Neuronal stem cell (in vitro differentiated cells): Measurements from ENCODE around the gene HNF1B.

Source experiments
- DNase-seq: peaks from one replicate; pipeline ENCODE4 v3.0.0-alpha.2; 2013; ENCODE audit warnings: low spot score
- H2AFZ ChIP-seq: one replicate; pipeline ENCODE4 v1.6.1; 2013; ENCODE audit warnings: mild to moderate bottlenecking, low read length, inconsistent platforms
- H2AK5ac ChIP-seq: 2 replicates; pipeline ENCODE4 v1.6.1; 2013; ENCODE audit warnings: low read depth, mild to moderate bottlenecking, inconsistent platforms, low read length, moderate library complexity, mixed read lengths
- H2BK120ac ChIP-seq: 2 replicates; pipeline ENCODE4 v1.6.1; 2013; ENCODE audit warnings: low read depth, mild to moderate bottlenecking, inconsistent platforms, low read length, moderate library complexity, mixed read lengths
- H2BK12ac ChIP-seq: one replicate; pipeline ENCODE4 v1.6.1; 2013; ENCODE audit warnings: low read length, inconsistent platforms
- H2BK15ac ChIP-seq: 2 replicates; pipeline ENCODE4 v1.6.1; 2013; ENCODE audit warnings: mild to moderate bottlenecking, low read length, inconsistent platforms, mixed read lengths
- H2BK5ac ChIP-seq: one replicate; pipeline ENCODE4 v1.6.1; 2013; ENCODE audit warnings: inconsistent platforms, mild to moderate bottlenecking, low read length, moderate library complexity
- H3K14ac ChIP-seq: one replicate; pipeline ENCODE4 v1.6.1; 2013; ENCODE audit warnings: low read length, inconsistent platforms
- H3K18ac ChIP-seq: 2 replicates; pipeline ENCODE4 v1.6.1; 2013; ENCODE audit warnings: low read length, inconsistent platforms
- H3K23ac ChIP-seq: 2 replicates; pipeline ENCODE4 v1.6.1; 2013; ENCODE audit warnings: low read depth, mild to moderate bottlenecking, mixed read lengths, low read length, inconsistent platforms; ENCODE audit not compliant: poor library complexity
- H3K27ac ChIP-seq: replicated peaks from 3 replicates; pipeline ENCODE4 v1.5.1; 2013; ENCODE audit warnings: low read length, inconsistent platforms
- H3K27me3 ChIP-seq, 3 experiments: 2 replicates each; pipeline ENCODE4 v1.6.1; 2013; ENCODE audit warnings: low read length in 3 of 3, mild to moderate bottlenecking in 2 of 3, inconsistent platforms in 1 of 3, low read depth in 1 of 3, mixed read lengths in 1 of 3, moderate library complexity in 1 of 3; ENCODE audit not compliant: control insufficient read depth in 3 of 3, insufficient read depth in 3 of 3
- H3K36me3 ChIP-seq, 2 donors: replicated peaks in 1 of 2; 2 replicates each; pipeline ENCODE4 v1.6.1; 2013; ENCODE audit warnings: low read length in 2 of 2; ENCODE audit not compliant: control insufficient read depth in 2 of 2, insufficient read depth in 2 of 2
- H3K4ac ChIP-seq: 2 replicates; pipeline ENCODE4 v1.6.1; 2013; ENCODE audit warnings: inconsistent platforms, mild to moderate bottlenecking, low read length, moderate library complexity
- H3K4me1 ChIP-seq, 2 donors: 1 replicate in 1 of 2; 2 replicates in 1 of 2; pipeline ENCODE4 v1.6.1; 2013; ENCODE audit warnings: low read length in 2 of 2, low read depth in 1 of 2; ENCODE audit not compliant: control insufficient read depth in 2 of 2, insufficient read depth in 1 of 2
- H3K4me2 ChIP-seq: one replicate; pipeline ENCODE4 v1.6.1; 2013; ENCODE audit warnings: mild to moderate bottlenecking, low read length, inconsistent platforms; ENCODE audit not compliant: insufficient read depth, poor library complexity, severe bottlenecking
- H3K4me3 ChIP-seq, 2 donors: 2 replicates each; pipeline ENCODE4 v1.5.1; 2013; ENCODE audit warnings: low read length in 2 of 2, mild to moderate bottlenecking in 2 of 2, inconsistent platforms in 1 of 2, moderate library complexity in 1 of 2
- H3K79me1 ChIP-seq: one replicate; pipeline ENCODE4 v1.6.1; 2013; ENCODE audit warnings: low read depth, mild to moderate bottlenecking, inconsistent platforms, low read length, moderate library complexity
- H3K9ac ChIP-seq: one replicate; pipeline ENCODE4 v1.6.1; 2013; ENCODE audit warnings: mild to moderate bottlenecking, low read depth, low read length, inconsistent platforms; ENCODE audit not compliant: poor library complexity
- H3K9me3 ChIP-seq, 2 donors: replicated peaks in 1 of 2; 2 replicates each; pipeline versions ENCODE3 to v1.6.1; 2013; ENCODE audit warnings: low read length in 2 of 2, mild to moderate bottlenecking in 2 of 2, inconsistent platforms in 1 of 2, low read depth in 1 of 2, mixed read lengths in 1 of 2, moderate library complexity in 1 of 2; ENCODE audit not compliant: control insufficient read depth in 2 of 2, insufficient read depth in 1 of 2
- H4K8ac ChIP-seq: one replicate; pipeline ENCODE4 v1.6.1; 2013; ENCODE audit warnings: low read depth, mild to moderate bottlenecking, inconsistent platforms, low read length, moderate library complexity
- H4K91ac ChIP-seq: one replicate; pipeline ENCODE4 v1.6.1; 2013; ENCODE audit warnings: low read length, low read depth, mild to moderate bottlenecking, inconsistent platforms; ENCODE audit not compliant: poor library complexity
- WGBS, 2 donors: extraction: QIAGEN DNeasy Blood & Tissue Kit; methylation state at CpG; one replicate each; pipeline ENCODE4 v1.1.7; 2013; ENCODE audit warnings: missing lambda C conversion rate in 2 of 2, mixed read lengths in 1 of 2; ENCODE audit not compliant: insufficient read length in 2 of 2, insufficient replicate concordance in 1 of 2; ENCODE audit errors: extremely low coverage in 2 of 2; 5-methylcytosine and 5-hydroxymethylcytosine counted together

HNF1B gene

DNA sequence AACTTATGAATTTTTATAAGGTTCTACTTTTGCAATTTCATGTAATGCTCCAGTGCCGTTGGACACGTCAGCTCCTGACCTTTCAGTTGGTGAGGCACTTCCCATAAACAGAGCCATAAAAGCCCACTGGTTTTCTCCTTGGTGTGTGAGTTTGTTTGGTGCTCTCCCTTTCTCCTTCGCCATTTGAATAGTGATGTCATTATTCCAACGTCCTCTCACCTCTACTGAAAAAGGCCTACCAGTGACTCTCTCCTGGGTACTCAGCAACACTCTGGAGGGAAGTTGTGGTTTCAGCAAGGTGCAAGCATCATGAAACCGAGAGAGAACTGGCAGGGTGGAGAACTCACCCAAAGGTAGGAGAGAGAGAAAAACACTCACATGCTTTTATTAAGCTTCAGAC is 29.6 kb upstream of the HNF1B start:
- no peak overlapping the region for H3K18ac ChIP-seq
- H3K4ac ChIP-seq: no peak overlapping the region
- H3K36me3 ChIP-seq: no peaks in the 10 kb centered on the region
- no peak overlapping the region for H2BK12ac ChIP-seq
- H2BK15ac ChIP-seq: no peak overlapping the region
- no peak overlapping the region for H4K8ac ChIP-seq
- H2AFZ ChIP-seq: no peak overlapping the region
- no peaks in the 10 kb centered on the region for H3K79me1 ChIP-seq
- H3K4me3 ChIP-seq: no peak overlapping the region
- no peak overlapping the region for H2AK5ac ChIP-seq
- H3K27me3 ChIP-seq: no peaks in the 10 kb centered on the region
- H2BK5ac ChIP-seq: no peak overlapping the region
- no peak overlapping the region for H3K23ac ChIP-seq
- H3K9ac ChIP-seq: no peak overlapping the region
- H3K27ac ChIP-seq: no peak overlapping the region
- no CpG with 5 or more reads among the region's 5 CpGs for WGBS, 2 donors
- H2BK120ac ChIP-seq: no peak overlapping the region
- H3K4me2 ChIP-seq: no peak overlapping the region
- no peaks in the 10 kb centered on the region for H3K9me3 ChIP-seq
- DNase-seq: no peak
- H3K4me1 ChIP-seq: no peaks in the 10 kb centered on the region
- no peak overlapping the region for H3K14ac ChIP-seq
- H4K91ac ChIP-seq: no peak overlapping the region

DNA sequence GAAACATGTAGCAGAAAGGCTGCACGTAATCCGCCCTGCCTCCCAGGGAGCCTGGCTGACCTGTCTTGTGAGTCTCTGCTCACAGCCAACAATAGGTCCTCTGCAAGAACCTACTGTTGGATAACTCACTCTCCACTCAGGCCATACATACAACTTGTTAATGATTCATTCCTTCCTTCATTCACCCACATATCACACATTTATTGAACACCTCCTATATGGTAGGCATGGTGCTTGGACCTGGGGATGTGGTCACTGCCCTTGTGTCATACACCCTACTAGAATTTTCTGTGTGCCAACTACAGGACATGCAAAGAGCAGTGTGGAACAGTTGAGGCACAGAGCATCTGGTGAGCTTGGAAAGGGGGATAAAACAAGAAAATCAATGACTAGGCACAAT is 28.1 kb upstream of the HNF1B start:
- WGBS, 2 donors: no CpG with 5 or more reads among the region's 2 CpGs
- H3K27ac ChIP-seq: no peak overlapping the region

DNA sequence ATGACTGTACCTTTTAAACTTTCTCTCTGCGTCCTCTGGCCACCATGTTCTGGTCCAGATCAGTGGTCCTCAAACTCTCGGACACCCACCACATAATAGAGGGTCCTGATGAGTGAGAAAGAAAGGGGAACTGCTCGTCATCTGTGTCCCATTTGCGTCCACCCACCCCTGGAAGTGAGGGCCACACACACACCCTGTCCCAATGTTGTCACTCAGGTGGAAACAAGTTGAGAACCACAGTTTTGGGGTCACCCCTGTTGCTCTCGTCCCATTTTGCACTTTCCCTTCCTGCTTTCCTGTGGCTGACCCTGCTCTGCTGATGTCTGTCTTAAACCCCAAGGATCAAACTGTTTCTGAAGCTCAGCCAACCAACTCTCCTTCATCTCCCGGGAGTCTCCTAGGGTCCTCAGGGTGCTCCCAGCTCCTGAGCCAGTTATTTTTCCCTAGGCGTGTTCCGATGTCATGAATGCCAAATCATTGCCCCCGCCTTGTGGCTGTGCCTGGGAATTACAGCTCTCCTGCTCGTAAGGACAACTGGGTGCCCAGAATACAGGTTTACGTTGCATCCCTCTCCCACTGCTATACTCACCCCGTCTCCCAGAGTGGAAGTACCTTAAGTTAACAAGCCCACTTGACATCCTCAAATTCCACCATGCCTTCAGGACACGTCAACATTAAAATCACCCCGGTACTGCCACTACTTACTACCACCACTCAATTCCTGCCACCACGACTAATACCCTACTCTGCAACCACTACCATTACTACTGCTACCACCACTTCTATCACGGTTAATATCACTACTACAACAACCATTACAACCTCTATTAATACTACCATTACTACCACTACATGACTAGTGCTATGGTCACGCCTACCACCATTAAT is 26.0 kb upstream of the HNF1B start:
- DNase-seq: peak; percentile 29
- H3K79me1 ChIP-seq: no peaks in the 10 kb centered on the region
- no peak overlapping the region for H3K23ac ChIP-seq
- H3K4me3 ChIP-seq: no peak overlapping the region
- no peaks in the 10 kb centered on the region for H3K4me1 ChIP-seq
- H2AFZ ChIP-seq: no peak overlapping the region
- H2BK15ac ChIP-seq: no peak overlapping the region
- no peak overlapping the region for H2AK5ac ChIP-seq
- H3K36me3 ChIP-seq: no peaks in the 10 kb centered on the region
- H3K18ac ChIP-seq: no peak overlapping the region
- WGBS, 2 donors: 100% methylated on average over 1 of the region's 17 CpGs; no CpG with 5 or more reads in 1 of the 2 donors
- no peak overlapping the region for H2BK5ac ChIP-seq
- no peak overlapping the region for H3K14ac ChIP-seq
- no peak overlapping the region for H4K91ac ChIP-seq
- no peak overlapping the region for H3K27ac ChIP-seq
- no peak overlapping the region for H4K8ac ChIP-seq
- peaks cover 6 to 7% of the 10 kb centered on the region in 2 donors for H3K9me3 ChIP-seq
- H2BK12ac ChIP-seq: no peak overlapping the region
- H3K27me3 ChIP-seq: peaks cover 0 to 2% (median 0%) of the 10 kb centered on the region in 3 experiments
- no peak overlapping the region for H3K9ac ChIP-seq
- no peak overlapping the region for H3K4me2 ChIP-seq
- no peak overlapping the region for H3K4ac ChIP-seq
- H2BK120ac ChIP-seq: no peak overlapping the region

More for the DNA sequence above, 28.1 kb upstream of the HNF1B start:
- Histone ChIP-seq H3K4me2 (no peak overlapping the region), H2BK5ac (no peak overlapping the region), H3K36me3 (no peaks in the 10 kb centered on the region), H4K8ac (no peak overlapping the region), H3K79me1 (no peaks in the 10 kb centered on the region), H3K18ac (no peak overlapping the region), H3K9ac (no peak overlapping the region), H2BK15ac (no peak overlapping the region), H2BK12ac (no peak overlapping the region), H3K4me1 (no peaks in the 10 kb centered on the region), H2AFZ (no peak overlapping the region), H3K4me3 (no peak overlapping the region), H2BK120ac (no peak overlapping the region), H3K23ac (no peak overlapping the region), H4K91ac (no peak overlapping the region), H3K14ac (no peak overlapping the region), H3K9me3 (peaks cover 2 to 6% of the 10 kb centered on the region in 2 donors), H3K27me3 (no peaks in the 10 kb centered on the region), H3K4ac (no peak overlapping the region), H2AK5ac (no peak overlapping the region)
- DNase-seq: no peak

DNA sequence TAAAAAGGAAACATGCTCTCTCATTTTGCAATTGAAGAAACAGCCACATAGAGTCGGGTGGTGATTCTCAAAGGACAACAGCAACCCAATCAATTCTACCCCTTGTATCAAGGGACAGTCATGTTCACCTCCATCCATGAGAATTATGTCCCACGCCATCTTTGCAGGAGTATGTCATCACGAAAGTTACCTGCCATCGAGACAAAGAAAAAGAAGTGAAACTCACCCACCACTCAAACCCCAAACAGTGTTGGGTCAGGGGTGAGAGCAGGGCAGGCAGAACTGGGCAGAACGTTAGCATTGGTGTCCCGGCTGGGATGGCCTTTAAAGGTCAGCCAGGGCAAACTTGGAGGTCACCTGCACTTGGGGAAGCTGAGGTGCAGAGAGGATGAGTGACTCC is 24.2 kb upstream of the HNF1B start:
- DNase-seq: no peak
- no peak overlapping the region for H2BK12ac ChIP-seq
- peaks cover 0 to 19% (median 0%) of the 10 kb centered on the region in 3 experiments for H3K27me3 ChIP-seq
- no peaks in the 10 kb centered on the region for H3K79me1 ChIP-seq
- H3K4me3 ChIP-seq: no peak overlapping the region
- no peak overlapping the region for H3K4ac ChIP-seq
- no peak overlapping the region for H2BK120ac ChIP-seq
- no peak overlapping the region for H3K9ac ChIP-seq
- no peak overlapping the region for H3K27ac ChIP-seq
- no CpG with 5 or more reads among the region's 6 CpGs for WGBS, 2 donors
- H3K4me2 ChIP-seq: no peak overlapping the region
- H3K9me3 ChIP-seq: peaks cover 6 to 7% of the 10 kb centered on the region in 2 donors
- no peak overlapping the region for H2AFZ ChIP-seq
- H3K18ac ChIP-seq: no peak overlapping the region
- no peak overlapping the region for H4K91ac ChIP-seq
- H2AK5ac ChIP-seq: no peak overlapping the region
- H3K4me1 ChIP-seq: no peaks in the 10 kb centered on the region
- no peak overlapping the region for H4K8ac ChIP-seq
- no peak overlapping the region for H2BK5ac ChIP-seq
- H3K36me3 ChIP-seq: no peaks in the 10 kb centered on the region
- no peak overlapping the region for H3K14ac ChIP-seq
- H3K23ac ChIP-seq: no peak overlapping the region
- no peak overlapping the region for H2BK15ac ChIP-seq
